ENCODE results near the gene LRRC46.

Gene LRRC46

GRCh38 chr17:47808830-47809480 lies 22.5 kb upstream of the LRRC46 start:
- DNase-seq (ENCODE audit: low read depth), result no peak

GRCh38 chr17:47810200-47810821 lies 21.2 kb upstream of the LRRC46 start:
- DNase-seq (ENCODE audit: low read depth), result no peak

DNA sequence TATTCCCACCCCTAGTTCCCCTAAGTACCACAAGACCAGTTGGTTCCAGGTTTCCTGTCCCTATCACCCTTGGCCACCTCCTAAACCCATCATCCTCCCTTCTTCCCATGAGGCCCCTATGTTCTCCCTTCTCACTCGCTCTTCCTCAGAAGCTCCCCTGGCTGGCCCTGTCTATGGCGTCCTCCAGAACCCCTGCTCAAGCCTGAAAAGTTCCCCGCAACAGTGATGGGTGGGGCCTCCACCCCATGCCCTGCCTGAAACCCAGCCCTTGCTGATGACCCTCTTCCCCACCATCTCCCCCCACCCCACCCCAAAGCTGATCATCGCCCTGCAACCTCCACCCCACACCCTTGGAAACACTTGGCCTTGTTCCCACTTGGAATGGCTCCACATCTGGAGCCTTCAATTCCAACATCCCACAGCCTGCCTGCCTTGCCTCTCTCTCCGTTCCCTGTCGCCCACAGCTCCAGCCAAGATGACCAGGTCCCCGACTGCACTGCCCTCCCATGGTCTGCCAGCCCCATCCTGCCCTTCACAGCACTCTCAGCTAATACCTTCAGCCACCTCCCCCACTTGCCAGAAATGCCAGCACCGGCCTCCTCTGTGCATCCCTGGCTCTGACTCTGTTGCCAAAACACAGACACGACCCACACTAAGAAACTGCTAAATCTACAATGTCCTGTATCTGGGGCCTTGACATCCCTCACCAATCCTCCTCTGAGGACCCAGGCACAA lies 20.4 kb upstream of the LRRC46 start:
- no peak for DNase-seq (ENCODE audit: low read depth)

DNA sequence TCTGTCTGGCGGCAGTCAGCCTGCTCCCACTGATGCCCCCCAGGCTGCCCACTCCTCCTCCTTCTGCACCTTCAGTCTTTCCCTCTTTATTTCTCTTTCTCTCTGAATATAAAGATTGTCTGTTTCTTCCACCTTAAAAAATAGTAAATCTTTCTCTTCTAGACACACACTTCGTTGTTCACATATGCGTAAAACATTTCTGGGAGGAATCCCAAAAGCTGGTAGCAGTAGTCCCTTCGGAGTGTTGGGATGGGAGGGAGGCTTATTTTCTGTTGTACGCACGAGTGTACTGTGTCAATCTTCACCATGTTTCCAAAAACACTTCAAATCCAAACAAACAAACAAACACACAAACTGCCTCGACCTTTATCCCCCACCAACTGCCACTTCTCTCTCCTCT lies 19.8 kb upstream of the LRRC46 start:
- no peak for DNase-seq (ENCODE audit: low read depth)

DNA sequence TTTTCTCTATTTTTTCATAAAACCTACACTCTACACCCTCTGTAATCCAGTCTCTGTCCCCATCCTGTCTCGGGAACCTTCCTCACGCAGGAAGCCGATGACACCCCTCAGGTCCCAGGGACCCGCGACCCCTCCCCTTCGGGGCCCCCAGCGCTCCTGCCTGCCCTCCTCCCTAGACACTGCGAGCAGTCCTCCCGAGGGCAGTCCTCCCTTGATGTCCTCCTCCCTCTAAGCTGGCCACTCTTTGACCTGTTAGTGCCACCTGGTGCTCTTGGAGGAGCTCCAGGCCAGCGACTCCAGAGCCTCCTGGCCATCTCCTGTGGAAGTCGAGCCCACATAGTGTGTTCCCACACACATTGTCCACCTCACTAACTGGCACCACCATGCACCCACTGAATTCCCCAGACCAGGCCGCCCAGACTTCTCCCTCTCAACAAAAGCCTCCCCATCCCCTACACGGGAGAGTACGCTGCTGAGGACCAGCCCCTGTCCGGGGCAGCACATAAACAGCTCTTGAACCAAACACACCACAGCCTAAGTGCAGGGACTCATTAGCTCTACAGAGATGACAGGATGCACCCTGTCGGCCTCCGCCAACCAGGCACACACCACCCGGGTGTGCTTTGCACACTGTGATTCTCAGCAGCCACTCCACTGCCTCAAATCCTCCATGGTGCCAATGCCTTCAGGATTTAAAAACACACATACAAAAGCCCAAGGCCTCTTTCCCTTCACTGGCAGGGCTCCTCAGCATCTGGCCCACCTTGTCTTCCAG lies 19.1 kb upstream of the LRRC46 start:
- DNase-seq (ENCODE audit: low read depth), result no peak

- no peak for DNase-seq (ENCODE audit: low read depth)
Measured at GRCh38 chr17:47813077-47813476, 18.4 kb upstream of the LRRC46 start.

DNA sequence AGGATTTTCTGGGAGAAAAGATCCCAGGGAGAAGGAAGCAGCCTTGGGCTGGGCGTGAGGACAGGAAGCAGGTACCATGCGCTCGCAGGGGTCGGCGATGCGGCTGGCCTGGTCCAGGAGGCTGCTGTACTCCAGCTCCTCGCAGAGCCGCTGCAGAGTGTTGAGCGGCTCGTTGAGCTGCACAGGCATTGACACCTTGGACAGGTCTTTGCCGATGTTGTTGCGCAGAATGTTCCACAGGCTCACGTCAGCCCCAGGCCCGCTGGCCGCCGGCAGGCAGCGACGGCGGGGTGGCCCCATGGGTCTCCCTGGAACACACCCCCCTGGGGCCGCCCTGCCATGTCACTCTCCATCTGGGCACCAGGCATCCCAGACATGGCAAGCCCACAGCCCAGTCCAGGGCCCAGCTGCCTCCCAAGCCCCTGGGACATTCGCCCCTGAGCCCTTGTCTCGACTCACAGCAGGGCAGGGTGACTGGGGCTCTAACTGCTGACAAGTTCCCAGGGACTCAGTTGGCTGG lies 17.9 kb upstream of the LRRC46 start:
- no peak for DNase-seq (ENCODE audit: low read depth)

GRCh38 chr17:47815106-47815918 lies 16.2 kb upstream of the LRRC46 start:
- no peak for DNase-seq (ENCODE audit: low read depth)

DNA sequence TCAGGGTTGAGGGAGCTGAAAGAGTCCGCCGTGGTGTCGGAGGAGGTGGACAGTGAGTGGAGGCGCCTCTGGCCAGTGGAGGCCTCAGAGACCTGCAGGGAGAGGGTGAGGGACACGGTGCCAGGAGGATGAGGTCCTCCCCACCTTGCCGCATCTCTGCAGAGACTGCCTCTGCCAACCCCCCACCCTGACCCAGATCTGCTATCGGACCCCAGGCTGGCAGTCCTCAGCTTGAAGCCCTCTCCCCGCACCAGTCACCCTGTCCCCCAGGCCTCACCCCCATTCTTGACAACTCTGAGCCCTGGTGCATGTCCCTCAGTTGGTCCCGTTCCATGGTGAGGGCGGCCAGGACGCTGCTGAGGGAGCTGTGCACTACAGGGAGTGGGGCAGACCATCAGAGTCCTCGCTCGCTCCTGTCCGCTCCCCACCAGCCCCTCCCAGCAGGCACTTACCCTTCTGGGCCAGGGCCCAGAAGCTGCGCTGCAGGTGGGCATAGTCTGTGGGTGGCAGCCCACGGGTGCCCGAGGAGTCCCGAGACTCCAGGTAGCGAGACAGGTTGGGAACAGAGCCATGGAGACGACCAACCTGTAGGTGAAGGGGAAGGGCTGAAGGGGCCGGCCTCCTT lies 15.2 kb upstream of the LRRC46 start:
- no peak for DNase-seq (ENCODE audit: low read depth)

- DNase-seq (ENCODE audit: low read depth), result no peak
Measured at GRCh38 chr17:47816947-47817346, 14.5 kb upstream of the LRRC46 start.

DNA sequence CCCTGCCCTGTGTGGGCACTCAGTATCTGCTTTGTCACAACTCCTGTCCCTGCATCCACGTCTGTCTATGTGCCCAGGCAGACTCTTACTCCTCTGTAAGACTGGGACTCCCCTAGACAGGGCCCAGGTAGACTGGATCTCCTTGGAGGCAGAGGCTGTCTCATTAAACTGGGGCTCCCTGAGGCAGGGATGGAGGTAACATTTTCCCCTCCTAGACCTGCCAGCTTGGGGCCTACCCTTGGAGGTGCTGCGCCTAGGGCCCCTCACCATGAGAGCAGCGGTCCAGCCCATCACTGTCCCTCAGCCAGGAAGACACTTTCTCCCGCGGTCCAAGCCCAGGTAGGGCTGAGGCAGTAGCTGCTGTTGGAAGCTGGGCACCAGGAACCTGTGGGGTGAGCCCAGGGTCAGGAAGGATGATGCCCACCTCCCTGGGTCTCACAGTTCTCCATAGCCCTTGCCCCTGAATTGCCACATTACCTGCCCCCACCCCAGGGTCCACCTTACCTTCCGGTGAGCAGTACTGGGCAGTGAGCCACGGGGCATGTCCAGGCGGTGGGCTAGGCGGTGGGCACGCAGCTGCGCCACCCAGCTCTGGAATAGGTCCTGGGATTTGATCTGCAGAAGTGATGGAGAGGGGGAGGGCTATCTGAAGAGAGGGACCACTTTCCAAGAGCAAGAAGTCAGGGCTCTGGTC lies 13.3 kb upstream of the LRRC46 start:
- DNase-seq (ENCODE audit: low read depth), result no peak

DNA sequence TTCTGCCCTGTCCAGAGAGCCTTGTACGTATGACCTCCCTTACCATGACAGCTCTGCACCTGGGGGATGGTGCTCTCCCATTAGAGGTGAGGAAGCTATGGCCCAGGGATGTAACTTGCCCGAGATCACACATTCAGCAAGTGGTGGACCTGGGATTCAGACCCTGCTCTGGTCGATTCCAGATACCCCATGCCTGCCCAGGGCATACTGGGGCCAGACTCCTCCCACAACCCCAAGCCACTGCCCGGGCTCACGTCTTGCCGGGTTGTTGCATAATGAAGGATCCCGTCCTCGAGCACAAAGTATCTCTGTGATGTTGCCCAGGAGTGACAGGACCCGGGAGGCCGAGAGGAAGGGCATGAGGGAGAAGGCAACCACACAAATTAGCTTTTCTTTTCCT lies 12.0 kb upstream of the LRRC46 start:
- DNase-seq (ENCODE audit: low read depth), result no peak

DNA sequence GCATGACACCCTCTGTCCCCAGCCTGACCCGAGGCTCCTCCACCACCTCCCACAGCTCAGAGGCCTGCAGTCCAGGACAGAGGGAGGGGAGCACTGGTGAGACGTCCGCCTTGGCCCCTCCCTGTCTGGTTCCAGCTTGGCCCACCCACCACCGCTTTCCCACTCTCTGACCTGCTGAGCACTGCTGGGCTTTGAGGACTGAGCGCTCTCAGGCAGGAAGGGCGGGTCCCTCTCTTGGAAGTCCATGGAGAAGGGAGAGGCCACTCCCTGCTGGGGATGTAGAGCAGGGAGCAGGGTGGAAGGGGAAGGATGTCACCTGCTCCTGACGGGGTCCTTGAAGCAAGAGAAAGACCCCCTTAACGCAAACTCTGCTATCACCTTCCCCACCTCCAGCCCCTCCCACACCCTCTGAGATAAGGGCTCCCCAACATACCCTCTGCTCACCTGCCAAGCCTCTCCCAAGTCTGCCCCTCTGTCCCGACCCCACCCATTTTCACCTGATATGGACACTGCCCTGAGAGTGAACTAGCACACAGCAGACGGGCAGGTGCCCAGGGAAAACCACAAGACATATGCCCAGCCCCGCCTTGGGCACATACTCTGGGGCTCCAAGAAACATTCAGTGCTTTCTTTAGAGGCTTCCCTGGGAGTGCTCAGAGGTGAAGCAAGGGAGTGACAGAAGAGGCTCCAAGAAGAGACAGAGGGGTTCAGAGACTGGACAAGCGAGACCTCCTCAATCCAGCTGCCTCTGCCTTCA lies 11.3 kb upstream of the LRRC46 start:
- DNase-seq (ENCODE audit: low read depth), result no peak

- DNase-seq (ENCODE audit: low read depth), result no peak
Measured at GRCh38 chr17:47821031-47821423, 10.4 kb upstream of the LRRC46 start.

- DNase-seq (ENCODE audit: low read depth), result peak; percentile 58
Measured at GRCh38 chr17:47821424-47822391, 9.8 kb upstream of the LRRC46 start, which contains the start of gene OSBPL7. TSS of gene OSBPL7 (minus strand) at chr17:47821794. CDS start at chr17:47820278, 1,516 bp downstream.

DNA sequence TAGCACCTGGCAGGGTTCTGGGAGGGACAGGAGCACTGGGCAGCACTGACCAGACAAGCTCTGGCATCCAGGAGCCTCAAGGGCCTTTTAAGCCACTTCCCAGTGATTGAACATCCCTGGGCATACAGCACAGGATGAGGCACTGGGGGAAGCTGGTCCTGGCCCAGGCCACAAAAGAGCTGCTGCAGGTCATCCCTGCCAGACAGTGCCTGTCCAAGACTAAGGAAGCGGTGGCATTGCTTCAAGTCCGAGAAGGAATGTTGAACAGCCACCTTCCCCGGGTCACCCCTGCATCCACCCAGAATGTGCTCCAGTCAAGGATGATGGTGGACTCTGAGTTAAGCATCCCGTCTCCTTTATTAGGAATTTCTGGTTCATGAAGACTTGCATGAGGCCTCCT lies 8.7 kb upstream of the LRRC46 start:
- DNase-seq (ENCODE audit: low read depth), result no peak

DNA sequence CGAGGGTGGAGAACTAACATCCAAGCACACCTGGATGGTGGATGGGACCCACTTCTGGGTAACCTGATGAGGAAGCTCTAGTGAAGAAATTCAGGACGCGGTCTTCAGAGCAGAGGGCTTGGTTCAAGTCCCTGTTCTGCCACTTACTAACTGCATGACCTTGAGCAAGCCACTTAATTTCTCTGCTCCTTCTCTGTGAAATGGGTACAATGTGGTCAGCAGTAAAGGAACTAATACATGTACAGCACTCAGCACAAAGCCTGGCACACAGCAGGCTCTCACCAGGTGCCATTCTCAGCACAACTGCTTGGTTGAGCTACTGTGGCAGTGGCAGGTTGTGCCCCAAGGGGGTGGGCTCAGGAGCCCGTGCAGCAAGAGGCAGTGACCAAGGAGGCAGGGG lies 8.0 kb upstream of the LRRC46 start:
- DNase-seq (ENCODE audit: low read depth), result no peak

DNA sequence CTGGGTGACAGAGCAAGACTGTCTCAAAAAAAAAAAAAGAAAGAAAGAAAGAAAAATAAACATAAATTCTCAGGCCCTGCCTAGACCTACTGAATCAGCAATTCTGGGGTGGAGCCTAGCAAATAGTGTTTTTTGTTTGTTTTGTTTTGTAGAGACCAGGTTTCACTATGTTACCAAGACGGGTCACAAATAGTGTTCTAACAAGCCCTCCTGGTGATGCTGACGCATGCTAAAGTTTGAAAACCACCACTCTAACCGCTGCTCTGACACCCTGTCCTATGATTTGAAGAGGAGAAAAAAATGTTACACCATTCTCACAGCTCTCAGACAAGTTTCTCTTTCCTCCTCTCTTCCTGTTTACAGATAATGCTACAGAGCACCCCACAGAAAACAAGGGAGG lies 1.6 kb upstream of the LRRC46 start:
- peak; percentile 33 for DNase-seq (ENCODE audit: low read depth)

All from T follicular helper cell (primary cell).